IMR-90 (cell line): ENCODE data around the gene IL4. TPM values are rescaled to one million over a fixed set of nuclear protein-coding genes. Genes with fewer than 3 reads are reported as not detected.

Experiments used
- ATAC-seq: fragments of 200-7000 bp; cut with Tn5 transposase; 2 replicates; pipeline ENCODE4 v1.9.1; 2020; ENCODE audit warnings: low read depth, mild to moderate bottlenecking, moderate library complexity
- BruUV-seq: library from RNA; stranded (reverse); fragments of 400-500 nt; replicated peaks from 2 replicates; lab custom pipeline; 2021; lab: Mats Ljungman, UMichigan
- CTCF ChIA-PET: fragments of 300-600 bp; formaldehyde crosslinking; extraction: SDS; loops from one replicate; lab custom pipeline; 2021; ENCODE audit warnings: antibody characterized with exemption; lab: Yijun Ruan, JAX
- POLR2A ChIA-PET: fragments of 300-600 bp; sonication (Branson Sonifier 250); formaldehyde crosslinking; loops from one replicate; lab custom pipeline; 2022; ENCODE audit warnings: antibody characterized with exemption; ENCODE audit not compliant: unreplicated experiment; lab: Charles Lee
- DNase-seq: peaks from one replicate; pipeline ENCODE4 v3.0.0; 2013
- H2AFZ ChIP-seq: replicated peaks from 2 replicates; pipeline ENCODE3; 2013; ENCODE audit warnings: low read length, mild to moderate bottlenecking; ENCODE audit not compliant: poor library complexity
- H2AK5ac ChIP-seq: 2 replicates; pipeline ENCODE4 v1.6.1; 2013; ENCODE audit warnings: low read depth, low read length, inconsistent platforms
- H2AK9ac ChIP-seq: replicated peaks from 2 replicates; pipeline ENCODE3; 2013; ENCODE audit warnings: mild to moderate bottlenecking, low read depth, low read length, moderate library complexity; ENCODE audit not compliant: poor library complexity
- H2BK120ac ChIP-seq: 2 replicates; pipeline ENCODE4 v1.6.1; 2013; ENCODE audit warnings: low read depth, low read length, inconsistent platforms
- H2BK15ac ChIP-seq: 3 replicates; pipeline ENCODE4 v1.6.1; 2013; ENCODE audit warnings: low read depth, low read length, inconsistent platforms
- H2BK20ac ChIP-seq: 2 replicates; pipeline ENCODE4 v1.6.1; 2013; ENCODE audit warnings: low read depth, mild to moderate bottlenecking, inconsistent platforms, low read length, moderate library complexity
- H2BK5ac ChIP-seq: 2 replicates; pipeline ENCODE4 v1.6.1; 2013; ENCODE audit warnings: mild to moderate bottlenecking, low read depth, low read length, inconsistent platforms; ENCODE audit not compliant: poor library complexity, severe bottlenecking
- H3K14ac ChIP-seq: replicated peaks from 2 replicates; pipeline ENCODE4 v1.6.1; 2013; ENCODE audit warnings: low read depth, low read length, inconsistent platforms
- H3K18ac ChIP-seq: 2 replicates; pipeline ENCODE4 v1.6.1; 2013; ENCODE audit warnings: low read depth, low read length, control low read depth
- H3K23ac ChIP-seq: 2 replicates; pipeline ENCODE4 v1.6.1; 2013; ENCODE audit warnings: low read depth, low read length, inconsistent platforms
- H3K27ac ChIP-seq: 2 replicates; pipeline ENCODE4 v1.5.1; 2013; ENCODE audit warnings: mild to moderate bottlenecking, control low read depth, low read length; ENCODE audit not compliant: insufficient read depth
- H3K27me3 ChIP-seq: 2 replicates; pipeline ENCODE4 v1.6.1; 2013; ENCODE audit warnings: low read length; ENCODE audit not compliant: control insufficient read depth, insufficient read depth
- H3K36me3 ChIP-seq: 2 replicates; pipeline ENCODE4 v1.6.1; 2013; ENCODE audit warnings: low read length, mixed read lengths; ENCODE audit not compliant: control insufficient read depth, insufficient read depth
- H3K4ac ChIP-seq: 2 replicates; pipeline ENCODE4 v1.6.1; 2013; ENCODE audit warnings: low read depth, low read length, inconsistent platforms
- H3K4me1 ChIP-seq: 2 replicates; pipeline ENCODE4 v1.6.1; 2013; ENCODE audit warnings: low read length, mixed read lengths; ENCODE audit not compliant: control insufficient read depth, insufficient read depth
- H3K4me2 ChIP-seq: 2 replicates; pipeline ENCODE4 v1.6.1; 2013; ENCODE audit warnings: low read depth, mild to moderate bottlenecking, control low read depth, low read length, moderate library complexity
- H3K4me3 ChIP-seq: 2 replicates; pipeline ENCODE4 v1.5.1; 2013; ENCODE audit warnings: low read depth, mild to moderate bottlenecking, control low read depth, low read length, moderate library complexity; ENCODE audit not compliant: insufficient read depth
- H3K56ac ChIP-seq: 2 replicates; pipeline ENCODE4 v1.6.1; 2013; ENCODE audit warnings: low read length, inconsistent platforms; ENCODE audit not compliant: insufficient read depth; ENCODE audit errors: extremely low read depth
- H3K79me1 ChIP-seq, 2 experiments: 2 replicates each; pipeline ENCODE4 v1.6.1; 2013; ENCODE audit warnings: low read length in 2 of 2, inconsistent platforms in 1 of 2, low read depth in 1 of 2
- H3K9ac ChIP-seq: 2 replicates; pipeline ENCODE4 v1.6.1; 2013; ENCODE audit warnings: low read depth, low read length, control low read depth
- H3K9me1 ChIP-seq: 2 replicates; pipeline ENCODE4 v1.6.1; 2013; ENCODE audit warnings: low read length, inconsistent platforms; ENCODE audit not compliant: insufficient read depth
- H3K9me3 ChIP-seq: 2 replicates; pipeline ENCODE4 v1.6.1; 2013; ENCODE audit warnings: low read length; ENCODE audit not compliant: control insufficient read depth, insufficient read depth
- H4K20me1 ChIP-seq: 2 replicates; pipeline ENCODE4 v1.6.1; 2013; ENCODE audit warnings: low read length, inconsistent platforms; ENCODE audit not compliant: insufficient read depth
- H4K5ac ChIP-seq: 2 replicates; pipeline ENCODE4 v1.6.1; 2013; ENCODE audit warnings: mild to moderate bottlenecking, low read depth, low read length, control low read depth
- H4K8ac ChIP-seq, 2 experiments: 2 replicates each; pipeline ENCODE4 v1.6.1; 2013; ENCODE audit warnings: low read depth in 2 of 2, low read length in 2 of 2, control low read depth in 1 of 2, inconsistent platforms in 1 of 2
- H4K91ac ChIP-seq: 2 replicates; pipeline ENCODE4 v1.6.1; 2013; ENCODE audit warnings: low read depth, low read length, inconsistent platforms; ENCODE audit not compliant: insufficient read depth
- CEBPB ChIP-seq: IDR thresholded peaks from 2 replicates; pipeline ENCODE4 v1.6.1; 2012; ENCODE audit warnings: low read depth, low read length, improper control_type of control experiment
- WGBS, 2 experiments: methylation state at CpG; one replicate each; pipeline versions ENCODE4 v1.1.5 to v1.1.7; 2013; ENCODE audit warnings: missing lambda C conversion rate in 2 of 2; ENCODE audit not compliant: insufficient read length in 1 of 2; ENCODE audit errors: extremely low coverage in 2 of 2; 5-methylcytosine and 5-hydroxymethylcytosine counted together
- dilution Hi-C: fragments of 300-500 bp; cut with HindIII; formaldehyde crosslinking; loops from one replicate; pipeline ENCODE4 v1.14.3; 2018; ENCODE audit warnings: low sequenced_read_pairs; ENCODE audit not compliant: unreplicated experiment
- in situ Hi-C: fragments of 300-500 bp; cut with MboI; formaldehyde crosslinking; loops from 3 replicates; pipeline ENCODE4 v1.14.3; 2019; ENCODE audit warnings: low sequenced_read_pairs, inconsistent platforms, mixed read lengths
- intact Hi-C: fragments of 100-400 bp; cut with micrococcal nuclease; formaldehyde crosslinking; loops from 2 replicates; pipeline ENCODE4 v1.10.0; 2022
- polyA plus RNA-seq, 3 experiments: library from polyadenylated mRNA; depleted of rRNA; stranded (reverse); fragments of >200 nt; gene quantifications; 2 replicates each; pipeline ENCODE4 v1.2.3, GENCODE V29; 2012; ENCODE audit warnings: low replicate concordance in 1 of 3
- total RNA-seq: library from RNA; depleted of rRNA; stranded (reverse); fragments of >200 nt; gene quantifications from 2 replicates; pipeline ENCODE4 v1.2.3, GENCODE V29; 2012
- TF ChIP-seq, protein P1 (sequence below): conservative IDR thresholded peaks from 2 replicates; pipeline ENCODE4 v1.5.1; 2012; ENCODE audit warnings: mild to moderate bottlenecking, low read depth, low read length, improper control_type of control experiment

IL4 gene
- total and polyA plus RNA-seq, 2 of the 4 experiments (the other 2 are of a cell fraction): not detected

DNA sequence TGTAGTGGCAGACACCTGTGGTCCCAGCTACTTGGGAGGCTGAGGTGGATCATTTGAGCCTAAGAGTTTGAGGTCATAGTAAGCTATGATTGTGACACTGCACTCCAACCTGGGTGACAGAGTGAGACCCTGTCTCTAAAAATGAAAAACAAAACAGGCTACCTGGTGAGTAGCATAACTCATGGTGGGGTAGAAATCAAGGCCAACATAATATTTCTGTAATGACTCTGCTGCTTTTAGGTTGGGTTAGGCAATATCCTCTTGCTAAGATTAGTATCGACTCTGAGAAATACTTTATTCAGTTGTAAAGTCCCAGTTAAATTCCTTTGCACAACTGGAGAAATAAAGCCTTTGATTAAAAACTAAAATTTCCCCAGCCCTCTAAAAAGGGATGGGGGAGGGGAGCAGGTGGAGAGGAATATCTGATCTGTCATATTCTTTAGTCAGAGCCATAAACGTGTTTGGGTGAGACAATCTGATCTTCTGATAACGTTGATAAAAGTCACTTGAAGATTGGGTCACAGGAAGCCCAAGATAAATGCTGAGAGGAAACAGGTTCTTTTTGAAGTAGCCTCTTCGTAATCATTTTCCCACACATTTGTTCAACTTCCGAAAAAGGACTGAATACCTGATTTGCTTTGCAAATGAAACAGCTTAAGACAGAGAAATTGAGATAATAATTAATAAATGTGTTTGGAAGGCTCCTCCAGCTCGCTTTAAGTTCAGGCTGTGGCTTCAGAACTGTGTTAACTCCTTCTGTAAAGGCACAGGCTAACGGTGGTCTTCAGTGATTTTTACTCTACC is 14.9 kb downstream of the IL4 start:
- ChIA-PET CTCF (no interaction called here), POLR2A (no interaction called here)
- Histone ChIP-seq H3K9ac (no peak overlapping the region), H3K36me3 (no peaks in the 10 kb centered on the region), H2AK5ac (no peak overlapping the region), H3K23ac (no peak overlapping the region), H3K4me2 (no peak overlapping the region; the same call in 1 of the 2 replicates), H3K14ac (no peak overlapping the region), H4K8ac (no peak overlapping the region), H4K91ac (no peak overlapping the region), H2BK120ac (no peak overlapping the region), H3K79me1 (no peaks in the 10 kb centered on the region), H3K18ac (no peak overlapping the region), H3K9me1 (0 out of 2 replicates have a peak, but pooled peaks cover 7% of the 10 kb centered on the region), H3K27ac (no peak overlapping the region), H2AK9ac (no peak overlapping the region), H3K4me1 (no peaks in the 10 kb centered on the region; the same call in 1 of the 2 replicates), H3K4ac (no peak overlapping the region), H4K5ac (no peak overlapping the region), H2BK5ac (no peak overlapping the region), H4K20me1 (no peaks in the 10 kb centered on the region), H2BK20ac (no peak overlapping the region), H2BK15ac (no peak overlapping the region), H3K9me3 (no peaks in the 10 kb centered on the region), H2AFZ (no peak overlapping the region), H3K27me3 (no peaks in the 10 kb centered on the region), H3K4me3 (no peak overlapping the region), H3K56ac (no peak overlapping the region)
- intact Hi-C loops (no loop called here), dilution Hi-C loops (no loop called here), in situ Hi-C loops (no loop called here)
- DNase-seq (peak; percentile 23), ATAC-seq (no peak; the same call in 1 of the 2 replicates)
- BruUV-seq: no TSS peak
- 33% methylated on average over 1 of the region's 7 CpGs; no CpG with 5 or more reads in 1 of the 2 experiments for WGBS, 2 experiments
- peak; percentile 67 for TF ChIP-seq CEBPB
- TF ChIP-seq, protein P1, sequence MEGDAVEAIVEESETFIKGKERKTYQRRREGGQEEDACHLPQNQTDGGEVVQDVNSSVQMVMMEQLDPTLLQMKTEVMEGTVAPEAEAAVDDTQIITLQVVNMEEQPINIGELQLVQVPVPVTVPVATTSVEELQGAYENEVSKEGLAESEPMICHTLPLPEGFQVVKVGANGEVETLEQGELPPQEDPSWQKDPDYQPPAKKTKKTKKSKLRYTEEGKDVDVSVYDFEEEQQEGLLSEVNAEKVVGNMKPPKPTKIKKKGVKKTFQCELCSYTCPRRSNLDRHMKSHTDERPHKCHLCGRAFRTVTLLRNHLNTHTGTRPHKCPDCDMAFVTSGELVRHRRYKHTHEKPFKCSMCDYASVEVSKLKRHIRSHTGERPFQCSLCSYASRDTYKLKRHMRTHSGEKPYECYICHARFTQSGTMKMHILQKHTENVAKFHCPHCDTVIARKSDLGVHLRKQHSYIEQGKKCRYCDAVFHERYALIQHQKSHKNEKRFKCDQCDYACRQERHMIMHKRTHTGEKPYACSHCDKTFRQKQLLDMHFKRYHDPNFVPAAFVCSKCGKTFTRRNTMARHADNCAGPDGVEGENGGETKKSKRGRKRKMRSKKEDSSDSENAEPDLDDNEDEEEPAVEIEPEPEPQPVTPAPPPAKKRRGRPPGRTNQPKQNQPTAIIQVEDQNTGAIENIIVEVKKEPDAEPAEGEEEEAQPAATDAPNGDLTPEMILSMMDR: no peak
